HepG2 (cell line): ENCODE data around the gene ESRRB. TPM values are rescaled to one million over a fixed set of nuclear protein-coding genes. Genes with fewer than 3 reads are reported as not detected.

Source experiments
- ATAC-seq: fragments of 200-7000 bp; cut with Tn5 transposase; 3 replicates; pipeline ENCODE4 v1.9.1; 2020; ENCODE audit warnings: mild to moderate bottlenecking, moderate library complexity
- BruUV-seq: library from RNA; stranded (reverse); fragments of 400-500 nt; replicated peaks from 2 replicates; lab custom pipeline; 2021; lab: Mats Ljungman, UMichigan
- CTCF ChIA-PET: fragments of 300-600 bp; formaldehyde crosslinking; extraction: SDS; loops from one replicate; lab custom pipeline; 2021; ENCODE audit warnings: low total read pairs, inconsistent platforms, low intra/inter-chr PET ratio; lab: Yijun Ruan, JAX
- POLR2A ChIA-PET: fragments of 350-600 bp; sonication (Branson Sonifier 250); formaldehyde crosslinking; loops from one replicate; lab custom pipeline; 2020; ENCODE audit warnings: antibody characterized with exemption, inconsistent platforms; lab: Yijun Ruan, JAX
- DNase-seq: peaks from one replicate; pipeline ENCODE4 v3.0.0-alpha.2; 2015; ENCODE audit warnings: low spot score
- FAIRE-seq: peaks from 3 replicates; lab custom pipeline; 2011; peaks lifted over from hg19 to GRCh38; lab: Jason Lieb, UNC
- H2AFZ ChIP-seq: one replicate; pipeline ENCODE4 v1.6.1; 2011; ENCODE audit warnings: low read length, inconsistent platforms
- H3K27ac ChIP-seq: fragments of 300-600 bp; 3 replicates; pipeline ENCODE4 v1.8.0; 2011; ENCODE audit warnings: mixed run types, mild to moderate bottlenecking, mixed read lengths, low read length, inconsistent platforms; ENCODE audit not compliant: insufficient read depth; ENCODE audit errors: extremely low read length
- H3K27me3 ChIP-seq, 2 experiments: fragments of 200-600 bp in 1 of 2; 2 replicates in 1 of 2; 3 replicates in 1 of 2; pipeline versions ENCODE4 v1.6.0 to v1.8.0; 2011; ENCODE audit warnings: low read length in 2 of 2, mild to moderate bottlenecking in 2 of 2, moderate library complexity in 2 of 2, inconsistent platforms in 1 of 2; ENCODE audit not compliant: insufficient read depth in 2 of 2, control insufficient read depth in 1 of 2
- H3K36me3 ChIP-seq, 2 experiments: fragments of 200-600 bp in 1 of 2; replicated peaks in 1 of 2; 2 replicates in 1 of 2; 3 replicates in 1 of 2; pipeline versions ENCODE4 v1.5.1 to v1.8.0; 2011; ENCODE audit warnings: low read length in 2 of 2, inconsistent platforms in 1 of 2; ENCODE audit not compliant: insufficient read depth in 2 of 2, control insufficient read depth in 1 of 2
- H3K4me1 ChIP-seq: 2 replicates; pipeline ENCODE4 v1.5.1; 2012; ENCODE audit warnings: low read length, inconsistent platforms; ENCODE audit not compliant: insufficient read depth
- H3K4me2 ChIP-seq: 2 replicates; pipeline ENCODE4 v1.6.0; 2011; ENCODE audit warnings: low read depth, low read length, inconsistent platforms
- H3K4me3 ChIP-seq, 3 experiments: fragments of 200-600 bp in 1 of 3; sonication (generic), shearing (Covaris generic) in 1 of 3; replicated peaks in 1 of 3; 2 replicates each; pipeline ENCODE4 v1.5.1; 2011 to 2016; ENCODE audit warnings: low read length in 3 of 3, inconsistent platforms in 2 of 3, low read depth in 2 of 3, mild to moderate bottlenecking in 2 of 3, control low read depth in 1 of 3, mixed read lengths in 1 of 3; ENCODE audit not compliant: insufficient read depth in 1 of 3
- H3K79me2 ChIP-seq: one replicate; pipeline ENCODE4 v1.6.1; 2011; ENCODE audit warnings: low read length, inconsistent platforms; ENCODE audit not compliant: insufficient read depth
- H3K9ac ChIP-seq: 2 replicates; pipeline ENCODE4 v1.6.0; 2011; ENCODE audit warnings: mild to moderate bottlenecking, low read depth, low read length, inconsistent platforms; ENCODE audit not compliant: insufficient read depth
- H3K9me3 ChIP-seq: 2 replicates; pipeline ENCODE4 v1.5.1; 2012; ENCODE audit warnings: mild to moderate bottlenecking, low read length
- H4K20me1 ChIP-seq: 2 replicates; pipeline ENCODE4 v1.6.0; 2011; ENCODE audit warnings: inconsistent platforms, mild to moderate bottlenecking, low read length, moderate library complexity; ENCODE audit not compliant: insufficient read depth
- DMAP1 ChIP-seq: IDR thresholded peaks from 2 replicates; pipeline ENCODE4 v1.6.1; 2016
- ELF1 ChIP-seq: sonication (generic); formaldehyde crosslinking; IDR thresholded peaks from 2 replicates; pipeline ENCODE4 v1.4.0; 2020; ENCODE audit warnings: missing genetic modification reagents
- NFE2L2 ChIP-seq: fragments of 150-350 bp; IDR thresholded peaks from 2 replicates; pipeline ENCODE4 v1.6.1; 2014; ENCODE audit warnings: low read length
- STAG1 ChIP-seq: sonication (generic); formaldehyde crosslinking; IDR thresholded peaks from 2 replicates; pipeline ENCODE4 v1.4.0; 2020; ENCODE audit warnings: missing genetic modification reagents
- YEATS2 ChIP-seq: sonication (generic); formaldehyde crosslinking; IDR thresholded peaks from 2 replicates; pipeline ENCODE4 v1.4.0; 2020; ENCODE audit warnings: missing genetic modification reagents, borderline replicate concordance
- ZBTB1 ChIP-seq: sonication (generic); formaldehyde crosslinking; IDR thresholded peaks from 2 replicates; pipeline ENCODE4 v1.4.0; 2020; ENCODE audit warnings: missing genetic modification reagents, borderline replicate concordance
- ZNF12 ChIP-seq: sonication (generic); formaldehyde crosslinking; IDR thresholded peaks from 2 replicates; pipeline ENCODE4 v1.5.0; 2020; ENCODE audit warnings: missing genetic modification reagents
- ZNF546 ChIP-seq: sonication (generic); formaldehyde crosslinking; conservative IDR thresholded peaks from 2 replicates; pipeline ENCODE4 v1.8.1; 2023; ENCODE audit warnings: mild to moderate bottlenecking, missing genetic modification reagents
- ZNF737 ChIP-seq: sonication (generic); formaldehyde crosslinking; IDR thresholded peaks from 2 replicates; pipeline ENCODE4 v1.5.0; 2020; ENCODE audit warnings: missing genetic modification reagents, mild to moderate bottlenecking, borderline replicate concordance
- ZNF768 ChIP-seq: sonication (generic); formaldehyde crosslinking; IDR thresholded peaks from 2 replicates; pipeline ENCODE4 v1.4.0; 2020; ENCODE audit warnings: missing genetic modification reagents
- ZNF781 ChIP-seq: sonication (generic); formaldehyde crosslinking; IDR thresholded peaks from 2 replicates; pipeline ENCODE4 v1.5.1; 2020; ENCODE audit warnings: borderline replicate concordance, mild to moderate bottlenecking, missing genetic modification reagents; ENCODE audit errors: not compliant biosample characterization
- WGBS: methylation state at CpG from one replicate; pipeline ENCODE4 v1.1.6; 2017; ENCODE audit warnings: low lambda C conversion rate; 5-methylcytosine and 5-hydroxymethylcytosine counted together
- in situ Hi-C: cut with HindIII; loops from 2 replicates; pipeline ENCODE4 v1.10.0; 2017; ENCODE audit warnings: low pct_unique_long_range_greater_than_20kb; ENCODE audit not compliant: extremely low pct_ligation_motif_present
- intact Hi-C: fragments of 100-400 bp; cut with micrococcal nuclease; formaldehyde crosslinking; loops from one replicate; pipeline ENCODE4 v1.10.0; 2022; ENCODE audit not compliant: unreplicated experiment
- polyA plus RNA-seq, 8 experiments: library from polyadenylated mRNA; depleted of rRNA in 3 of 8; stranded (reverse) in 7 of 8; unstranded in 1 of 8; fragments of >200 nt; fragmentation: Illumina TruSeq in 4 of 8; extraction: Trizol in 4 of 8; gene quantifications; 2 replicates each; pipeline versions ENCODE4 v1.2.1 to v1.2.3, GENCODE V29; 2011 to 2016; ENCODE audit warnings: low read depth in 4 of 8, missing spikeins in 1 of 8, mixed read lengths in 1 of 8; ENCODE audit not compliant: insufficient read depth in 1 of 8
- total RNA-seq, 5 experiments: library from RNA; depleted of rRNA; stranded (reverse); fragments of >200 nt; fragmentation: Illumina TruSeq; extraction: Trizol; gene quantifications; 2 replicates each; pipeline ENCODE4 v1.2.3, GENCODE V29; 2016; ENCODE audit warnings: low read depth in 1 of 5
- TF ChIP-seq, protein P1 (sequence below): sonication (generic); formaldehyde crosslinking; IDR thresholded peaks from 2 replicates; pipeline ENCODE4 v1.8.0; 2022; ENCODE audit warnings: low read depth, missing genetic modification reagents
- TF ChIP-seq, protein P2 (sequence below): sonication (generic); formaldehyde crosslinking; IDR thresholded peaks from 2 replicates; pipeline ENCODE4 v1.5.0; 2020; ENCODE audit warnings: mild to moderate bottlenecking, missing genetic modification reagents, moderate library complexity

The ESRRB gene
- total and polyA plus RNA-seq, 2 of the 13 experiments (the other 11 are each of a cell fraction or from before 2014, with no cell fraction given): 0.04 to 0.33 TPM

DNA sequence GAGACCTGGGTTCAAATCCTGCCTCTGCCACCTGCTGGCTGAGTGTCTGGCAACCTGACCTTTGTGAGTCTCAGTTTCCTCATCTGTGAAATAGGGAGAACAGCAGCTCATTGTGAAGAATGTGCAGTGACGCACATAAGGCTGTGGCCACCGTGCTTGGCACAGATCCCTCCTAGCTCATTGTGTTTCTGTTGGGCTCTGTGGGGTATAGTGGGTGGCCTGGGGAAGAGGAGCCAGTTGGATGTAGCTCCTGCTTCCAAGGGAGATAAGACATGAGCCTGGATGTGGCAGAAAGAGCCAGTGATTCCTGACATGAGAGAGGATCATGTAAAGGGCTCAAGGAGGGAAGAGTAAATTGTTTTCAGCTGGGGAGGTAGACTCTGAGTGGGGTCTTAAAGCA is 120.0 kb downstream of the ESRRB start (continued):
- TF ChIP-seq ZNF12 (CRISPR knock-in tag): no peak
- TF ChIP-seq DMAP1: no peak
- no peak for TF ChIP-seq ZBTB1 (CRISPR knock-in tag)

DNA sequence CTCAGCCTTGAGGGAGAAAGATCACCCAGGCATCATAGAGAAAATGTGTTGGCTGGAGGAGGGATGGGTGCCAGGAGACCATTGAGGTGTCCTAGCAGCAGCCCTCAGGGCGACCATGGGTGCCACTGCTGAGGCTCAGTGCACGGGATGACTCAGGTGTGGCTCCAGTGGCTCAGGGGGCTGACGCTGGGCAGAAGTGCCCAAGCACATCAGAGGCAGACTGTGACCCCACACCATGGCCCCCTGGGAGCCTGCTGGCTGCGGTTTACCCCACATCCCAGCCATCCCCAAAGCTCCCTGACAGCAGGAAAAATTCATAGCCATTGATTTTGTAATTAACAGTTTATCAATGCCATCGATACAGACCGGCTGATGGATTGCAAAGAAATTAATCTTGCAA is 120.7 kb downstream of the ESRRB start:
- Histone ChIP-seq H4K20me1 (no peaks in the 10 kb centered on the region), H3K4me3 (no peak overlapping the region), H2AFZ (no peak overlapping the region), H3K27me3 (peaks cover 0 to 2% of the 10 kb centered on the region in 2 experiments; a peak in 2 of 5 replicates), H3K9me3 (no peaks in the 10 kb centered on the region), H3K79me2 (no peaks in the 10 kb centered on the region), H3K4me1 (no peaks in the 10 kb centered on the region), H3K4me2 (no peak overlapping the region), H3K36me3 (no peaks in the 10 kb centered on the region), H3K27ac (no peak overlapping the region), H3K9ac (no peak overlapping the region)
- ATAC-seq: no peak
- no TSS peak for BruUV-seq
- CTCF ChIA-PET: no interaction called here
- POLR2A ChIA-PET: no interaction called here
- no peak for FAIRE-seq
- in situ Hi-C loops (no loop called here), intact Hi-C loops (no loop called here)
- no peak for DNase-seq
- TF ChIP-seq ELF1 (CRISPR knock-in tag): no peak
- 55% methylated on average over 3 of the region's 6 CpGs for WGBS

DNA sequence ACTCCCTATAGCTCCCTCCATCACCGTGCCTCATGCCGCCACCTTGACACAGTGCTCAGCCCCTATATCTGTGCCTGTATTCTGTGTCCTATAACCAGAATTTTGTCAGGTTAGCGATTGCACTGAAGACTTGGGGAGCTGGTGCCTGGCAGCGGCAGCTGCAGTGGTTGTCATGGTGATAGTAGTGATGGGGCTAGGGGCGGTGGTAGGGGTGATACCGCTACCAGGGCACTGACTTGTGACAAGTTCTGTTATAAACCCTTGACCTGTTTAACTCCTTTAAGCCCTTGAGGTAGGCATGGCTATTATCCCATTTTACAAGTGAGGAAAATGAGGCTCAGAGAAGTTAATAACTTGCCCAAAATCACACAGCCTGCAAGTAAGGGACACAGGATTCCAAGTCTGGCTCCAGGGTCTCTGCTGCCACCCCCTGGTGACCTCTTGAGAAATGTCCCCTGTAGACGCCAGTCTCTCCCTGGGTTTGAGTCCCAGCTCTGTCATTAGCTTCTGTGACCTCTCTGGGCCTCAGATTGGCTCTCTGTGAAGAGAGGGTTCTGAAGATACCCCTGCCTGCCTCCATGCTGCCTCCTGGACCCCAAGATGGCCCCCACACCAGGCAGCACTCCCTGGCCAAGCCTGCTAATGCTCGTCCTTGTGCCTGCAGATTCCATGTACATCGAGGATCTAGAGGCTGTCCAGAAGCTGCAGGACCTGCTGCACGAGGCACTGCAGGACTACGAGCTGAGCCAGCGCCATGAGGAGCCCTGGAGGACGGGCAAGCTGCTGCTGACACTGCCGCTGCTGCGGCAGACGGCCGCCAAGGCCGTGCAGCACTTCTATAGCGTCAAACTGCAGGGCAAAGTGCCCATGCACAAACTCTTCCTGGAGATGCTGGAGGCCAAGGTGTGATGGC is 121.9 kb downstream of the ESRRB start:
- FAIRE-seq (no peak), DNase-seq (no peak), ATAC-seq (peak; percentile 62)
- Histone ChIP-seq H3K27me3 (peaks cover 2 to 7% of the 10 kb centered on the region in 2 experiments; a peak in 2 of 5 replicates), H3K4me1 (no peaks in the 10 kb centered on the region), H3K4me2 (no peak overlapping the region), H4K20me1 (no peaks in the 10 kb centered on the region), H3K4me3 (no peak overlapping the region), H3K36me3 (no peaks in the 10 kb centered on the region), H3K9ac (no peak overlapping the region), H2AFZ (no peak overlapping the region), H3K9me3 (no peaks in the 10 kb centered on the region), H3K79me2 (no peaks in the 10 kb centered on the region), H3K27ac (no peak overlapping the region)
- no TSS peak for BruUV-seq
- ChIA-PET POLR2A (no interaction called here), CTCF (interaction anchor here (1.6 kb wide), 1 partner anchor 447 kb away, joined by 6 read pairs; no protein-coding TSS in a partner anchor)
- in situ Hi-C loops: no loop called here
- 68% methylated on average over 12 of the region's 19 CpGs for WGBS
- intact Hi-C loops: no loop called here
- no peak for TF ChIP-seq YEATS2 (CRISPR knock-in tag)
- TF ChIP-seq ZNF546 (CRISPR knock-in tag): no peak
- no peak for TF ChIP-seq ZNF737 (CRISPR knock-in tag)
- TF ChIP-seq STAG1: peak; percentile 41
- no peak for TF ChIP-seq ZNF781
- TF ChIP-seq, protein P1, sequence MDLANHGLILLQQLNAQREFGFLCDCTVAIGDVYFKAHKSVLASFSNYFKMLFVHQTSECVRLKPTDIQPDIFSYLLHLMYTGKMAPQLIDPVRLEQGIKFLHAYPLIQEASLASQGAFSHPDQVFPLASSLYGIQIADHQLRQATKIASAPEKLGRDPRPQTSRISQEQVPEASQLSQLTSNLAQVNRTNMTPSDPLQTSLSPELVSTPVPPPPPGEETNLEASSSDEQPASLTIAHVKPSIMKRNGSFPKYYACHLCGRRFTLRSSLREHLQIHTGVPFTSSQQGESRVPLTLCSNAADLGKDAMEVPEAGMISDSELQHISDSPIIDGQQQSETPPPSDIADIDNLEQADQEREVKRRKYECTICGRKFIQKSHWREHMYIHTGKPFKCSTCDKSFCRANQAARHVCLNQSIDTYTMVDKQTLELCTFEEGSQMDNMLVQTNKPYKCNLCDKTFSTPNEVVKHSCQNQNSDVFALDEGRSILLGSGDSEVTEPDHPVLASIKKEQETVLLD (CRISPR knock-in tag): no peak
- TF ChIP-seq NFE2L2: no peak
- peak; percentile 93 for TF ChIP-seq ZNF768 (CRISPR knock-in tag)
- TF ChIP-seq, protein P2, sequence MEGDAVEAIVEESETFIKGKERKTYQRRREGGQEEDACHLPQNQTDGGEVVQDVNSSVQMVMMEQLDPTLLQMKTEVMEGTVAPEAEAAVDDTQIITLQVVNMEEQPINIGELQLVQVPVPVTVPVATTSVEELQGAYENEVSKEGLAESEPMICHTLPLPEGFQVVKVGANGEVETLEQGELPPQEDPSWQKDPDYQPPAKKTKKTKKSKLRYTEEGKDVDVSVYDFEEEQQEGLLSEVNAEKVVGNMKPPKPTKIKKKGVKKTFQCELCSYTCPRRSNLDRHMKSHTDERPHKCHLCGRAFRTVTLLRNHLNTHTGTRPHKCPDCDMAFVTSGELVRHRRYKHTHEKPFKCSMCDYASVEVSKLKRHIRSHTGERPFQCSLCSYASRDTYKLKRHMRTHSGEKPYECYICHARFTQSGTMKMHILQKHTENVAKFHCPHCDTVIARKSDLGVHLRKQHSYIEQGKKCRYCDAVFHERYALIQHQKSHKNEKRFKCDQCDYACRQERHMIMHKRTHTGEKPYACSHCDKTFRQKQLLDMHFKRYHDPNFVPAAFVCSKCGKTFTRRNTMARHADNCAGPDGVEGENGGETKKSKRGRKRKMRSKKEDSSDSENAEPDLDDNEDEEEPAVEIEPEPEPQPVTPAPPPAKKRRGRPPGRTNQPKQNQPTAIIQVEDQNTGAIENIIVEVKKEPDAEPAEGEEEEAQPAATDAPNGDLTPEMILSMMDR (CRISPR knock-in tag): peak; percentile 41
